MM.1S (cell line): ENCODE measurements around the gene CEBPE.

Source experiments
- CTCF ChIP-seq: fragments of 300-600 bp; sonication (generic); IDR thresholded peaks from 2 replicates; pipeline ENCODE4 v1.5.1; 2016; ENCODE audit warnings: antibody characterized with exemption, low read length, mixed read lengths
- EZH2 ChIP-seq: fragments of 300-600 bp; sonication (generic); optimal IDR thresholded peaks from 2 replicates; pipeline ENCODE3; 2017; ENCODE audit warnings: low read depth, mild to moderate bottlenecking, antibody characterized with exemption, low read length, mixed read lengths
- EZH2phosphoT487 ChIP-seq: fragments of 300-600 bp; sonication (generic); IDR thresholded peaks from 2 replicates; pipeline ENCODE4 v1.6.1; 2018; ENCODE audit warnings: antibody characterized with exemption, low read length

GRCh38 chr14:23126548-23127278 is 7.7 kb upstream of the CEBPE start:
- TF ChIP-seq CTCF (no peak), EZH2 (no peak), EZH2phosphoT487 (no peak)
